ENCODE results near the gene MGAT3.
A peak's percentile ranks its signal among the peaks of the same experiment; 100 is the strongest.

MGAT3 gene

GRCh38 chr22:39454385-39454871, 2.4 kb upstream of the MGAT3 start:
- Histone ChIP-seq H3K27me3 (ENCODE audit: insufficient read depth, poor library complexity, severe bottlenecking) (peaks cover 3% of the 10 kb centered on the region), H3K4me3 (replicated peaks; ENCODE audit: insufficient read depth, low read length) (no peak overlapping the region), H3K27ac (replicated peaks) (no peak overlapping the region)
- DNase-seq (ENCODE audit: low read depth in 1 of 2, low spot score in 1 of 2): no peak
- TF ChIP-seq GABPA (IDR thresholded peaks at IDR 0.05; ENCODE audit: low read depth): no peak
- TF ChIP-seq SPI1 (IDR thresholded peaks at IDR 0.05; ENCODE audit: borderline replicate concordance, low read depth): no peak
- TF ChIP-seq POLR2AphosphoS5 (IDR thresholded peaks at IDR 0.05; ENCODE audit: low read depth): no peak
- TF ChIP-seq, protein P1, sequence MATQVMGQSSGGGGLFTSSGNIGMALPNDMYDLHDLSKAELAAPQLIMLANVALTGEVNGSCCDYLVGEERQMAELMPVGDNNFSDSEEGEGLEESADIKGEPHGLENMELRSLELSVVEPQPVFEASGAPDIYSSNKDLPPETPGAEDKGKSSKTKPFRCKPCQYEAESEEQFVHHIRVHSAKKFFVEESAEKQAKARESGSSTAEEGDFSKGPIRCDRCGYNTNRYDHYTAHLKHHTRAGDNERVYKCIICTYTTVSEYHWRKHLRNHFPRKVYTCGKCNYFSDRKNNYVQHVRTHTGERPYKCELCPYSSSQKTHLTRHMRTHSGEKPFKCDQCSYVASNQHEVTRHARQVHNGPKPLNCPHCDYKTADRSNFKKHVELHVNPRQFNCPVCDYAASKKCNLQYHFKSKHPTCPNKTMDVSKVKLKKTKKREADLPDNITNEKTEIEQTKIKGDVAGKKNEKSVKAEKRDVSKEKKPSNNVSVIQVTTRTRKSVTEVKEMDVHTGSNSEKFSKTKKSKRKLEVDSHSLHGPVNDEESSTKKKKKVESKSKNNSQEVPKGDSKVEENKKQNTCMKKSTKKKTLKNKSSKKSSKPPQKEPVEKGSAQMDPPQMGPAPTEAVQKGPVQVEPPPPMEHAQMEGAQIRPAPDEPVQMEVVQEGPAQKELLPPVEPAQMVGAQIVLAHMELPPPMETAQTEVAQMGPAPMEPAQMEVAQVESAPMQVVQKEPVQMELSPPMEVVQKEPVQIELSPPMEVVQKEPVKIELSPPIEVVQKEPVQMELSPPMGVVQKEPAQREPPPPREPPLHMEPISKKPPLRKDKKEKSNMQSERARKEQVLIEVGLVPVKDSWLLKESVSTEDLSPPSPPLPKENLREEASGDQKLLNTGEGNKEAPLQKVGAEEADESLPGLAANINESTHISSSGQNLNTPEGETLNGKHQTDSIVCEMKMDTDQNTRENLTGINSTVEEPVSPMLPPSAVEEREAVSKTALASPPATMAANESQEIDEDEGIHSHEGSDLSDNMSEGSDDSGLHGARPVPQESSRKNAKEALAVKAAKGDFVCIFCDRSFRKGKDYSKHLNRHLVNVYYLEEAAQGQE (IDR thresholded peaks at IDR 0.05; ENCODE audit: insufficient replicate concordance, low read depth): no peak
- TF ChIP-seq, protein P2, sequence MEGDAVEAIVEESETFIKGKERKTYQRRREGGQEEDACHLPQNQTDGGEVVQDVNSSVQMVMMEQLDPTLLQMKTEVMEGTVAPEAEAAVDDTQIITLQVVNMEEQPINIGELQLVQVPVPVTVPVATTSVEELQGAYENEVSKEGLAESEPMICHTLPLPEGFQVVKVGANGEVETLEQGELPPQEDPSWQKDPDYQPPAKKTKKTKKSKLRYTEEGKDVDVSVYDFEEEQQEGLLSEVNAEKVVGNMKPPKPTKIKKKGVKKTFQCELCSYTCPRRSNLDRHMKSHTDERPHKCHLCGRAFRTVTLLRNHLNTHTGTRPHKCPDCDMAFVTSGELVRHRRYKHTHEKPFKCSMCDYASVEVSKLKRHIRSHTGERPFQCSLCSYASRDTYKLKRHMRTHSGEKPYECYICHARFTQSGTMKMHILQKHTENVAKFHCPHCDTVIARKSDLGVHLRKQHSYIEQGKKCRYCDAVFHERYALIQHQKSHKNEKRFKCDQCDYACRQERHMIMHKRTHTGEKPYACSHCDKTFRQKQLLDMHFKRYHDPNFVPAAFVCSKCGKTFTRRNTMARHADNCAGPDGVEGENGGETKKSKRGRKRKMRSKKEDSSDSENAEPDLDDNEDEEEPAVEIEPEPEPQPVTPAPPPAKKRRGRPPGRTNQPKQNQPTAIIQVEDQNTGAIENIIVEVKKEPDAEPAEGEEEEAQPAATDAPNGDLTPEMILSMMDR (IDR thresholded peaks at IDR 0.05; ENCODE audit: insufficient read depth, low read length): no peak

GRCh38 chr22:39457198-39457555, 365 bp downstream of the MGAT3 start:
- no peak overlapping the region; the same call in 1 of the 2 replicates for H3K4me3 ChIP-seq (replicated peaks; ENCODE audit: insufficient read depth, low read length)
- H3K27ac ChIP-seq (replicated peaks): no peak overlapping the region
- H3K27me3 ChIP-seq (ENCODE audit: insufficient read depth, poor library complexity, severe bottlenecking): peaks cover 3% of the 10 kb centered on the region
- TF ChIP-seq POLR2AphosphoS5 (IDR thresholded peaks at IDR 0.05; ENCODE audit: low read depth) (no peak), SPI1 (IDR thresholded peaks at IDR 0.05; ENCODE audit: borderline replicate concordance, low read depth) (no peak), GABPA (IDR thresholded peaks at IDR 0.05; ENCODE audit: low read depth) (no peak)
- TF ChIP-seq, protein P1 (IDR thresholded peaks at IDR 0.05; ENCODE audit: insufficient replicate concordance, low read depth): no peak
- TF ChIP-seq, protein P2 (IDR thresholded peaks at IDR 0.05; ENCODE audit: insufficient read depth, low read length): no peak
- DNase-seq (ENCODE audit: low read depth in 1 of 2, low spot score in 1 of 2): no peak

DNA sequence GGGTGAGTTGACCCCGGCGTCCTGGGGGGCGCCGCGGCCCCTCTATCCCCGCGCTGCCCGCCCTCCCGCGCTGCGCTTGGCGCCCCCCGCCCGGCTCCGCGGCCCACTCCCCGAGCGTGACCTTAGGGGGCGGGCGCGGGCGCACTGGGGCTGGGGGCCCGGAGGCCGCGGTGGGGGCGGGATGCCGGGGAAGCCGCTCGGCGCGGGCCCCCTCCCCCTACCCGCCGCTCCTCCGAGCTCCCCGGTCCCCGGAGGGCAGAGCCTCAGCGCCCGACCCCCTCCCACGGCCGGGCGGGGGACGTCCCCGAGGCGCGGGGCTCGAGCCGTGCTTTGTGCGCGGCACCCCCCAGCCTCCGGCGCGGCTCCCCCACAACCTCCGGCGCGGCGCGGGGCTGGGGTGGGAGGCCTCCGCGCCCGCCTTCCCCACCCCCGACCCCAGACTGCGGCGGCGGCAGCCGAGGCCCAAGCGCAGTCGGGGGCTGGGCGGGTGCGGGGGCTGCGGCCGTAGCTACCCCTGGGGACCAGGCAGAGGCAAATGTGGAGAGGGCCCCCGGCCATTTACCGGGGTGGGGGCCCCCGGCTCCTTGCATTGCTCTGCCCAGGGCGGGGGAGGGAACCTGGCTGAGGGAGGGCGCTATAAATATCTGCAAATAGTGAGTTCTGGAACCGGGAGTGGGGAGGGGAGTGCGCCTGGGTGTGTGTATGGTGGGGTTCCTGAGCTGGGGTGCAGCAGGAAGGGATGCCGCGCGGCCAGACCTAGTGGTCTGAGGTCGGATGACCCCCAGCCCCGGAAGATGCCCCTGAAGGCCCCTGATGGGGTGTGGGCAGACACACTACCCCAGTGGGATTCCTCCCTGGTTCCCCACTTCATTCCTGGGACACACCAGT, 988 bp downstream of the MGAT3 start:
- Histone ChIP-seq H3K27me3 (ENCODE audit: insufficient read depth, poor library complexity, severe bottlenecking) (peaks cover 3% of the 10 kb centered on the region), H3K27ac (replicated peaks) (no peak overlapping the region), H3K4me3 (replicated peaks; ENCODE audit: insufficient read depth, low read length) (peak overlapping the region; percentile 4)
- TF ChIP-seq GABPA (IDR thresholded peaks at IDR 0.05; ENCODE audit: low read depth): no peak
- TF ChIP-seq, protein P1 (IDR thresholded peaks at IDR 0.05; ENCODE audit: insufficient replicate concordance, low read depth): no peak
- no peak for TF ChIP-seq POLR2AphosphoS5 (IDR thresholded peaks at IDR 0.05; ENCODE audit: low read depth)
- TF ChIP-seq SPI1 (IDR thresholded peaks at IDR 0.05; ENCODE audit: borderline replicate concordance, low read depth): no peak
- TF ChIP-seq, protein P2 (IDR thresholded peaks at IDR 0.05; ENCODE audit: insufficient read depth, low read length): no peak
- no peak for DNase-seq (ENCODE audit: low read depth in 1 of 2, low spot score in 1 of 2)
